GM03348 (cell line): Measurements from ENCODE around the gene EPHB2.
"Not testable (repeated sequence)": the region's sequence is repeated elsewhere in the genome, so short reads cannot be mapped to it uniquely, and the experiment has no call there.

Source experiments
- DNase-seq: peaks from one replicate; pipeline ENCODE4 v3.0.0; 2012; ENCODE audit warnings: low spot score

EPHB2 gene

GRCh38 chr1:22818061-22818770 lies 107.6 kb downstream of the EPHB2 start:
- no peak for DNase-seq

DNA sequence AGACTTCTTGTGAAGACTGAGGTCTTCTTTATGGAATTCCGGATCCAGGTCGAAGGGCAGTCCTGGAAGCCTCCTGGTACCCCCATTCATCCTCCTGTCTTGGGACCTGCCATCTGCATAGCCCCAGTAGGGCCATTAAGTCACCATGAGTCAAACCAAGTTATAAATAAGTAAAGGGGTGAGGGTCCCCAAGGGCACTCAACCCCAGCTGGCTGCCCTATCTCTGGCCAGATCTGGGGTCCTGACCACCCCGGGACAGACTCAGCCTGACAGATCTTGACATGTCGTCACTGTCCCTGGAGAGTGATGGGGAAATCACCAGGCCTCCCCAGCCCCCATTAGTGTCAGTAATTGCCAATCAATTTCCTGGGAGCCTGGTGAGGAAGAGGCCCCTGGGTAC lies 108.7 kb downstream of the EPHB2 start:
- DNase-seq: no peak

DNA sequence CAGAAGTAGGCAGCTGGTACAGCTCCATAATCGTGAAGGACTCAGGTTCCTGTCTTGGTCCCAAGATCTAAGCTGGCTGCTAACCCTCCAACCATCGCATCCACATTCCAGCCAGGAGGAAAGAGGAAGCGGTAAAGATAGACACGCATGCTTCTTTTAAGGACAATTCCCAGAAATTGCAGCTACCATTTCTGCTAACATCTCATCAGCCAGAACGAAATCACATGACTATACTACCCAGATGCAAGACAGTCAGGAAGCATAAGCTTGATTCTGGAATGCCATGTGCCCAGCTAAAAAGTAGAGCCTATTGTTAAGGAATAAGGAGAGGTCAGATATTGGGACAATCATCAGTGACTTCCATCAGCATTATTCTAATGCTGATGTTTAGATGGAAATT lies 110.4 kb downstream of the EPHB2 start:
- no peak for DNase-seq

DNA sequence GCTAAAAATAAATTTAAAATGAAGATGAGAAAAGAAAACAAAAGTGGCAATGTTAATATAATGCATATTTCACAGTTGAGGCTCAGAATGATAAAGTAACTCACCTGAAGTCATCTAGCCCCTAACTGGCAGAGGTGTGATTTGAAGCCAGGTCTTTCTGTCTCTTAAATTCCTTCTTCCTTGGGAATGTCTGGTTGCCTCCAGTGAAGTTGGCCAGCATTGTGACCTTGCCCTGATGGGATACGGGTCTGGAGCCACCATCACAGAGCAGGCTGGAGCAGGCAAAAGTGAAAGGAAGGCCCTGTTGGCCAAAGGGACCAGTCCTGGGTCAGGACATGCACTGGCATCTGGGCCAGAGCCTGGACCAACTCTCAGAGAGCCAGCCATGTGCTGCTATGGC lies 111.7 kb downstream of the EPHB2 start:
- DNase-seq: no peak

DNA sequence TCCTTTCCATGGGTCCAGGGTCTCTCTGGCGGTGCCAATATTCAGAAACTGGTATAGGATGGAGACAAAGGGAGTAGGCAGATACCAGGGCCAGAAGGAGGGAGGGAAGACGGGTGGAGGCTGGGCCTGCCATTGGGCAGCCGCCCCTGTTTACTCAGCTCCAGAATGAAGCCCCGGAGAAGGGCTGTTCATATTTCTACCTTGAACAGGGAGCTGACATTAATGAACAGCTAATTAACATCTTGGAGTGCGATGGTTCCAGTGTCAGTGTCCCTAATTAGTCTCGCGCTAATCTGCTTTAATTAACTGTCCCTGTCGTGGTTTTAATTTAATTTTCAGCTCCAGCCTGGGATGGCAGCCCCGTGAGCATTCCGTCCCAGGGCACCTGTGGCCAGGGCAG lies 113.8 kb downstream of the EPHB2 start:
- DNase-seq: no peak

DNA sequence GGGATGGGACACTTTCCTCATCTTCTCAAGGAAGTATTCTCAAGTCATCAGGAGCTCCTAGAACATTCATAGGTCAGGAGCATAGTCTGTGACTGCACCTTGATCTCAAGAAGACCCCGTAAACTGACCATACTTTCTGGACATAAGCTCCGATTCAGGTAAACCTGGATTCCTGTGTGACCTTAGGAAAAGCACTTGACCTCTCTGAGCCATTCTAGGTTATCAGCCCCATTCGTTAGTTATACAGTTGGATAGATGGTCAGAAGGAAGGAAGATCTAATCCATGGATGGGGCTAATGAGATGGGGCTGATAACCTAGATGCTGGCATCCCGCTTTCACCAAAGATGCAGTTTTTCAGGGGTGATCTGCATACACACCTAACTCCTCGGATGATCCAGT lies 114.3 kb downstream of the EPHB2 start:
- no peak for DNase-seq

DNA sequence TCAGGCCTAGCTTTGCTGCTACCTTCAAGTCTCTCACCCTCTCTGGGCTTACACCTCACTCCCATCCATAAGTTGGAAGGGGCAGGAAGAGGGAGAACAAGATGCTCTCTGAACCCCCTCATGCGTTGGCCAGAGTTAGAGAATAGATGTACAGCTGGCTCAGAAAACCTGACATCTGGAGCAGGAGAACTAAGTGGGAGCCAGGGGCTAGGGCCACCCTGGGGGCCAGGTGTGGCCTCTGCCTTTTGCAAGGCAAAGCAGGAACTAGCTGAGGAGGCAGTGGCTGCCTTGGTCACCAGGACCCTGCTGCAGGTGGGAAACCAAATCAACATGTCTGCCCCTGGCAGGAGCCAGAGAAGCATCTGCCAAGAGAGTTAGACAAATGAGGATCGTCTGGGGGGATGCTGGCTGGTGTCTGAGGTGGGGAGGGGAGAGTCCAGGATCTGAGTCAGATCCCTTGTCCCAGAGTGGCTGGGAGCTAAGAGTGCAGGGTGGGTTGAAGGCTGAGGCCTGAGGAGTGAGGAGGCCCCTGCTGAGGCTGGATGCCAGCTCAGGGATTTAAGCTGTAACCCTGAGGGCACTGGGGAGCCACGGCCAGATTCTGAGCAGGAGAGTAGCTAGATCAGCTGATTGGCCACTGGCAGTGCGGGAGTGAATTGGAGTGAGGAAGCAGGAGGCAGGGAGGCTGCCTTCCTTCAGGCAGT lies 115.0 kb downstream of the EPHB2 start:
- no peak for DNase-seq

GRCh38 chr1:22826604-22827580 lies 116.3 kb downstream of the EPHB2 start:
- peak; percentile 55 for DNase-seq

DNA sequence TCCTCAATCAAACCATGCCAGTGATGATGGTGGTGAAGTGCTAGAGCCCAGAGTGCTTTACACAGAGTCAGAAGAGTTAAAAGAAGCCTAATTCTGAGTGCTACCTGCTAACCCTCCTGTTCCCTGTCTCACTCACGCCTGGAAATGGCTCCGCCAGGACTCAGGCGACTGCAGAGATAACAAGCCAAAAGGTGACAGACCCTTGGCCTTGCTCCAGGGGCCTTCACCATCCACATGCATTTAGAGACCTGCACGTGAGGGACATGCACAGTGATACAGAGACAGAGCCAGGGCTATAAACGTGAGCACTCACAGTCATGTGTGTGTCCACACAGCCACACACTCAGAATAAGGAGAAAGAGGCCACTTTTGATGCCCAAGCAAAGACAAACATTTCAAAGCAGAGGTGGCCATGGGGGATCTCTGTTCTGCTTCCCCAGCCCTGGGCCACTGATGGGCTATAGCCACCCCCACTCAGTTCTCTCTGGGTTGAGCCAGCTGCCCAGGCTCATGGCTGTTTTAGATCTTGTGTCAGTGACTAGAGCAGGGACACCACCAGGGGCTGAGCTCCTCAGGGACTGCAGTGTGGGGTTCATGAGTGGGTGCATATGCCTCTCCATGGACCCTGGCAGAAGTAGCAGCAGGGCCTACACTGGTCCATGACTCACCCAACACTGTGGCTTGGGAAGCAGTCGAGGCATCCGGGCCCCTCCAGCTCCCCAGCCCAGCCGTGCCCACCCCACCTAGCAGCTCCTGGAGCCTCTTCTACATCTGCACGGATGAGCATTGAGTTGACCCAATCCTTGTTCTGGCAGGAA lies 117.2 kb downstream of the EPHB2 start:
- no peak for DNase-seq

- peak; percentile 29 for DNase-seq
Observed at GRCh38 chr1:22828484-22829308, 118.1 kb downstream of the EPHB2 start.

DNA sequence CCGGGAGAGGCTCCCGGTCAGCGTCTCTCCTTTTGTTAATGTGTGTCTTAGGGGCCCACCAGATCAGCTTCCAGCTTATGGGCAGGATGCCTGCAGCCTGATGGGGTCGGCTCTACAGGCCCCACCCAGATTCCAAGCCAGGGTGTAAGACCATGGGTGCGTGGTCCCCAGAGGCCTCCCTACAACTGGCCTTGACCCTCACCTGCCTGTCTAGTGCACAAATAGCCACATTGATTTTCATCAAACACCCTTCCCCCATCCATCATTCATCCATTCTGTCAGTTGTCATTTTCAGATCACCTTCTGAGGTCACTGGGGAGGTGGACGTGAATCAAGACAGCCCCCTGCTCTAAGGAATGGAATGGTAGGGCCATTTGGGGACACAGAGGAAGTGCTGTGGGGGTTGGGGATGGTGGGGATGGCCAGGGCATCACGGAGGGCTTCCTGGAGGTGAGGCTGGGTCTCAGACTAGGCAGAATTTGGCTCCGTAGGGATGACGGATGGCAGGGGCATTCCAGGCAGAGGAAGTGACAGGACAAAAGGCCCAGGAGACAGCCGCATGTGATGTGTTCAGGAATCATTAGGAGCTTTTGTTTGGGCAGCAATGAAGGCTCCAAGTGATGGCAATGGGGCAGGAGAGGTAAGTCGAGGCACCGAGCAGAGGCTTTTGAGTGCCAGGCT lies 118.8 kb downstream of the EPHB2 start:
- DNase-seq: no peak

- DNase-seq: no peak
Observed at GRCh38 chr1:22830041-22830566, 119.5 kb downstream of the EPHB2 start.

DNA sequence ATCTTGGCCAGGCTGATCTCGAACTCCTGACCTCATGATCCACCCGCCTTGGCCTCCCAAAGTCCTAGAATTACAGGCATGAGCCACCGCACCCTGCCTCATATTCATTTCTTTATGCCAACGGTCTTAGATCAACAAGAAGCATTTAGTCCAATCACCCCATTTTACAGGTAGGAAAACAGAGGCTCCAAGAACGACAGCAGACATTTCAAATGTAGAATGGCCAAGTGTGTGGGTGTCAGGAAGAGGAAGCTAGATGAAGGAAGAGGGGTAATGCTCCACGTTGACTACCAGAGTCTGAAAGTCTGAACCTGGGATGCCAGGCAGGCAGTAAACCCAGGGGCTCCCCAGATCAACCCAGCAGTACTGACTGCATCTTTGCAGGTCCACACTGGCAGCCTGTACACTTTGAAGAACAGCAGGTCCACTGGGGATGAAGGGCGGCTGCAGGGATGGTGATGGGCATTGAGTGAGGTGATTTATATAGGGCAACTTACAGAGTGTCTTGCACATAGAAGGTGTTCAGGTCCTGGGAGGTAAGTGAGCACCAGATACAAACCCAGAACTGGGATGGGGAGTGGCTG lies 120.2 kb downstream of the EPHB2 start:
- no peak for DNase-seq

DNA sequence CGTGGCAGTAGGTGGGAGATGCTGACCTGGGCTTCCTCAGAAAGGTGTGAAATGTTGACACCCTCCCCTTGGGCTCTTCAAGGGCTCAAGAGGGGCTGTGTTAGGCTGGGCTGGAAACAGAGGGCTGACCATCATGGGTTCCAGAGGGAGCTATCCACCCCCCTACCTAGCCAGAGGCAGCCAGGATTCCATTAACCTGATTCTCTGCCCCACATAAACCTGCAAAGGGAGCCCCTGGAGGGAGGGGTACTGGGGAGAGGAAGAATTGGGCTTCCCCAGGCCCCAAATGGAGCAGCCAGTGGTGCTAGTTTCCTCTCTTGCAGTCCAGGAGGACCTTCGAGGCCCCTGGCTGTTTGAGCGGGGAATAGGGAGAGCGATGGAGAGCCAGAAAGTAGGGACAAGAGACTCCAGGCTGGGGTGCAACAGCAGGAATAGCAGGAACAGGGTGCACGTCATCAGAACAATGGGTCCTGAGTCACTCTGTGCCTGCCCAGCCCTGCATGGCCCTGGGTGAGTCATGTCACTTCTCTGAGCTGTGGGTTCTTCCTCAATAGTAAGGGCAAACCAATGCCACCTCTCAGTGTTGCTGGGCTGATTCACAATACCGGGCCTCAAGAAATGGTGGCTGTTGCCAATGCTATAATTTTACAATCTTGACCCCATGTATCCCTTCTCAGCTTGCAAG lies 121.2 kb downstream of the EPHB2 start:
- peak; percentile 86 for DNase-seq

- peak; percentile 38 for DNase-seq
Observed at GRCh38 chr1:22832414-22832786, 121.8 kb downstream of the EPHB2 start.

DNA sequence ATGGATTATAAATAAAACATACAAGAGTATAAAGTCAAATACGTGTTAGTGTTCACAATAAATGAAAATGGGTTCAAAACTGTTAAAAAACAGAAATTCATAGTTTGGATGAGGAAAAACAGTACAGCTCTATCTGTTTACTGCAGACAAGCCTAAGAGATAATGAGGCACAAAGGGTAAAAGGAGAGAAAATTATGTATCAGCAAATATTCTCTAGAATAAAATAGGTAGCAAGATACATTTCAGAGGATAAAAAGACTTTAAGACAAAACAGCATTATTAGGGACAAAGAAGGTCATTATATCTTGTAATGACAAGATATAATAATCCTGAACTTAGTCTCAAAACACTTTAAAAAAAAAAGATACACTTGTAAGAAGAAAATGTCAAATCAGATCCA lies 123.1 kb downstream of the EPHB2 start:
- no peak for DNase-seq

DNA sequence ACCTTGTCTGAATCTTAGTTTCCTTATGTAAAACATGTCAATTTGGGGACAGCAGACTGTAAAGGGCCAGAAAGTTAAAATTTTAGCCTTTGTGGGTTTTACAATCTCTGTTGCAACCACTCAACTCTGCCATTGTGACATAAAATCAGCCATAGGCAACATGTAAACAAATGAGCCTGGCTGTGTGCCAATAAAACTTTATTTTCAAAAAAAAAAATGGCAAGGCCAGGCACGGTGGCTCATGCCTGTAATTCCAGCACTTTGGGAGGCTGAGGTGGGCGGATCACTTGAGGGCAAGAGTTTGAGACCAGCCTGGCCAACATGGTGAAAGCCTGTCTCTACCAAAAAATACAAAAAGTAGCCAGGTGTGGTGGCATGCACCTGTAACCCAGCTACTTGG lies 123.8 kb downstream of the EPHB2 start:
- DNase-seq: not testable (repeated sequence)

DNA sequence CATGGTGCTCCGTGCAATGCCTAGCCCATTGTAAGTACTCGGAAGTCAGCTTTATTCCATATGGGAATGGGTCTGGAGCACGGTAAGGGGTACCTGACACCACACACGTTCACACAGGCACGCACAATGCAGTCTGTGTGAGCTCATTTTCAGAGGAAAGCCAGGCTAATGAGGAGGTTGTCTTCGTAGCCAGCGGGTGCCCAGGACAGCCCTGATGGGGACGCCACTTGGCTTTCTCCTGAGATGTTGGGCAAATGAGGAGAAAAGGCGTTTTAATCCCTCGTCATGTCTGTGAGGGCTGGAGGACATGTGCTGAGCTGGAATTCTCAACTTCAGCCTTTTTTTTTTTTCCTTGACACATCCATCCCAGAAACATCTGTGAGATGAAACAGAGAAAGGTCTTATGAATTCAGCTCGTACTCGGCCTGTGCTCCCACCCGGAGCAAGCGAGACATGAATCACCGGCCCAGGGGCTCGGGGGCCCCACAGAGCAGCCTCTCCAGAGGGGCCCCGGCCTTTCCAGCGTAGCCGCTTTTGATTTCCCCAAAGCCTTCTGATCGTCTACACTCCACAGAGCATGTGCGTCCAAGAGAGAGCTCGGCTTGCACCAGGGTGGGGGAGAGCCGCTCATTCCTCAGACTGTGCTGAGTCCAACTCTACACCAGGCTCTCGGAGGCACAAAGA lies 125.1 kb downstream of the EPHB2 start:
- no peak for DNase-seq
